ENCODE data around the gene RASEF.

The RASEF gene

DNA sequence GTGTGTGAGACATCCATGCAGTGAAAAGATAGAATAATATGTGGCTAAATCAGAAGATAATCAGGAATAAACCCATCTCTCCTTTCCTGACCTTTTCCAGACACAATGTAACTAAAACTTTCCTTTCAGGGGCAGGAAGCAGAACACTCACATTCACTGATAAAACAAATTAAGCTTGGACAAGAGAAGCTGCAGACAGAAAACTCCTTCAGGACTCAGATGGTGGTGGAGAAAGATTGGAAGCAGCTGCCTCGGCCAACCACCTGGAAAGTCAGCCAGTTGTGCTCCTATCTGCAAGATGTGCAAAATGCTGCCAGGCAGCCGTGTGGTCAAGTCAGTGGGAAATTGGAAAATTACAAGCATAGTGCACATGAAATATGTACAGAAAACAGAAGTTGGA is 26.9 kb downstream of the RASEF start:
- Histone ChIP-seq H3K27me3 (replicated peaks) (no peaks in the 10 kb centered on the region), H3K4me3 (ENCODE audit: low read depth, low read length) (no peak overlapping the region), H3K27ac (no peak overlapping the region), H3K36me3 (replicated peaks) (no peaks in the 10 kb centered on the region)
- TF ChIP-seq CTCF (IDR thresholded peaks at IDR 0.05; ENCODE audit: low read depth, low read length, missing control alignments): no peak
- DNase-seq: no peak
- in situ Hi-C loops (cut with HindIII; ENCODE audit: low pct_ligation_motif_present, low sequenced_read_pairs): no loop called here

DNA sequence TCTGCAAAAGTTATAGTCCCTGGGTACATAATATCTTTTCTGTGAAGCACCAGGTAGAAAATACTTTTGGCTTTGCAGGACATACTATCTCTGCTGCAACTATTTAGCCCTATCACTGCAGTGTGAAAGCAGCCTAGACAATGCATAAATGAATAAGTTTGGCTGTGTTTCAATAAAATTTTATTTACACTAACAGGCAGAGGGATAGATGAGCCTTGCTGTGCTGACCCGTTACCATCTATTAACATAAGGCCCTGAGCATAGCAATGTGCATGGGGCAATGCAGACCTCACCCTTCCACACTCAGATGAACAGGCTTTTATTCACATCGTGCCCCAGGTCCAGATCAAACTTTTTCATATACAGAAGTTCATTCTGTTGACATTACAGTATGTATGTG is 27.8 kb downstream of the RASEF start:
- no peak overlapping the region for H3K27ac ChIP-seq
- DNase-seq: no peak
- in situ Hi-C loops (cut with HindIII; ENCODE audit: low pct_ligation_motif_present, low sequenced_read_pairs): no loop called here

DNA sequence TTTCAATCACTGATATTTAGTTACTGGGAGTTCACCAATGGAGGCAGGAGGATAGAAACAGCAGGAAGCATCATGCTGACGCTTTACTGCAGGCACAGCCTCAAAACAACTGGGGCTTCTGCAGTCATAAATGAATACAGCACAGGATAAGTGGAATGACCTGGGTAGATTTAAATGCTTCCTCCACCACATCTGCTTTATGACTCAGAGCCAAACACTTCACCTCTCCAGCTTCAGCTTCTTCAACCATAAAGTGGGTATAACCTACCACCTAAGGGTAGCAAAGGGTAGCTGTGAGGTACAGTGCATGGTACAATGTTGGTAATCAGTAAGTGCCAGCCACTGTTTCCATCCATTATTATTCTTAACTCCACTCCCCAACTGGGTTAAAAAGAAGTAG is 28.4 kb downstream of the RASEF start:
- Histone ChIP-seq H3K4me3 (ENCODE audit: low read depth, low read length) (no peak overlapping the region), H3K27me3 (replicated peaks) (no peaks in the 10 kb centered on the region), H3K27ac (no peak overlapping the region), H3K36me3 (replicated peaks) (no peaks in the 10 kb centered on the region)
- in situ Hi-C loops (cut with HindIII; ENCODE audit: low pct_ligation_motif_present, low sequenced_read_pairs): no loop called here
- TF ChIP-seq CTCF (IDR thresholded peaks at IDR 0.05; ENCODE audit: low read depth, low read length, missing control alignments): peak; percentile 16
- peak; percentile 28 for DNase-seq

More for the DNA sequence above, 27.8 kb downstream of the RASEF start:
- TF ChIP-seq CTCF (IDR thresholded peaks at IDR 0.05; ENCODE audit: low read depth, low read length, missing control alignments): no peak
- H3K36me3 ChIP-seq (replicated peaks): no peaks in the 10 kb centered on the region
- H3K27me3 ChIP-seq (replicated peaks): no peaks in the 10 kb centered on the region
- no peak overlapping the region for H3K4me3 ChIP-seq (ENCODE audit: low read depth, low read length)

- Histone ChIP-seq H3K27me3 (replicated peaks) (no peaks in the 10 kb centered on the region), H3K36me3 (replicated peaks) (no peaks in the 10 kb centered on the region), H3K27ac (no peak overlapping the region), H3K4me3 (ENCODE audit: low read depth, low read length) (no peak overlapping the region)
- TF ChIP-seq CTCF (IDR thresholded peaks at IDR 0.05; ENCODE audit: low read depth, low read length, missing control alignments): no peak
- DNase-seq: peak; percentile 30
- in situ Hi-C loops (cut with HindIII; ENCODE audit: low pct_ligation_motif_present, low sequenced_read_pairs): no loop called here
Measured at GRCh38 chr9:83034026-83034425, 28.9 kb downstream of the RASEF start.

GRCh38 chr9:83032065-83032625 is 30.8 kb downstream of the RASEF start:
- no peak overlapping the region for H3K27ac ChIP-seq
- no peaks in the 10 kb centered on the region for H3K27me3 ChIP-seq (replicated peaks)
- in situ Hi-C loops (cut with HindIII; ENCODE audit: low pct_ligation_motif_present, low sequenced_read_pairs): no loop called here
- DNase-seq: no peak
- no peaks in the 10 kb centered on the region for H3K36me3 ChIP-seq (replicated peaks)
- TF ChIP-seq CTCF (IDR thresholded peaks at IDR 0.05; ENCODE audit: low read depth, low read length, missing control alignments): no peak
- no peak overlapping the region for H3K4me3 ChIP-seq (ENCODE audit: low read depth, low read length)

Measured in brain microvascular endothelial cell (primary cell).